CD14-positive monocyte (primary cell): ENCODE data around the gene THSD7B. TPM values are rescaled to one million over a fixed set of nuclear protein-coding genes. Genes with fewer than 3 reads are reported as not detected.

ENCODE experiments used
- DNase-seq, 3 donors: peaks; one replicate each; pipeline ENCODE4 v3.0.0-alpha.2; 2011 to 2022
- H2AFZ ChIP-seq: 2 replicates; pipeline ENCODE4 v1.6.0; 2012; ENCODE audit warnings: mild to moderate bottlenecking, low read depth, low read length, inconsistent platforms; ENCODE audit not compliant: insufficient read depth, poor library complexity, severe bottlenecking
- H3K27ac ChIP-seq, 2 donors: 1 replicate in 1 of 2; 2 replicates in 1 of 2; pipeline ENCODE4 v1.5.1; 2012 to 2013; ENCODE audit warnings: low read length in 2 of 2, control low read depth in 1 of 2, inconsistent platforms in 1 of 2, low read depth in 1 of 2, mild to moderate bottlenecking in 1 of 2
- H3K27me3 ChIP-seq, 2 donors: one replicate each; pipeline versions ENCODE4 v1.6.0 to v1.6.1; 2011 to 2013; ENCODE audit warnings: low read length in 2 of 2; ENCODE audit not compliant: control insufficient read depth in 2 of 2, insufficient read depth in 2 of 2
- H3K36me3 ChIP-seq, 2 donors: replicated peaks in 1 of 2; 1 replicate in 1 of 2; 2 replicates in 1 of 2; pipeline versions ENCODE4 v1.5.1 to v1.6.1; 2012 to 2013; ENCODE audit warnings: low read length in 2 of 2, control low read depth in 1 of 2, inconsistent platforms in 1 of 2, mild to moderate bottlenecking in 1 of 2; ENCODE audit not compliant: insufficient read depth in 2 of 2, control insufficient read depth in 1 of 2
- H3K4me1 ChIP-seq, 2 donors: 1 replicate in 1 of 2; 2 replicates in 1 of 2; pipeline versions ENCODE4 v1.5.1 to v1.6.1; 2012 to 2013; ENCODE audit warnings: low read length in 2 of 2, control low read depth in 1 of 2, inconsistent platforms in 1 of 2, mild to moderate bottlenecking in 1 of 2, moderate library complexity in 1 of 2; ENCODE audit not compliant: insufficient read depth in 2 of 2, control insufficient read depth in 1 of 2
- H3K4me2 ChIP-seq: replicated peaks from 2 replicates; pipeline ENCODE3; 2012; ENCODE audit warnings: low read length, moderate library complexity, mild to moderate bottlenecking; ENCODE audit not compliant: poor library complexity, severe bottlenecking; ENCODE audit errors: extremely low read depth
- H3K4me3 ChIP-seq, 3 experiments: fragments of 200-600 bp in 1 of 3; sonication (generic) in 1 of 3; replicated peaks in 1 of 3; 1 replicate in 2 of 3; 2 replicates in 1 of 3; pipeline ENCODE4 v1.5.1; 2011 to 2013; ENCODE audit warnings: low read length in 3 of 3, mild to moderate bottlenecking in 3 of 3, control low read depth in 2 of 3, low read depth in 2 of 3, inconsistent platforms in 1 of 3, moderate library complexity in 1 of 3
- H3K79me2 ChIP-seq: 2 replicates; pipeline ENCODE4 v1.6.0; 2012; ENCODE audit warnings: mild to moderate bottlenecking, control low read depth, inconsistent platforms, low read length, moderate library complexity; ENCODE audit not compliant: insufficient read depth
- H3K9ac ChIP-seq: 2 replicates; pipeline ENCODE4 v1.6.0; 2017; ENCODE audit warnings: low read length, mild to moderate bottlenecking; ENCODE audit not compliant: insufficient read depth, poor library complexity, severe bottlenecking
- H3K9me3 ChIP-seq, 2 donors: replicated peaks in 1 of 2; 1 replicate in 1 of 2; 2 replicates in 1 of 2; pipeline versions ENCODE4 v1.5.1 to v1.6.1; 2012 to 2013; ENCODE audit warnings: low read length in 2 of 2, control low read depth in 1 of 2; ENCODE audit not compliant: control insufficient read depth in 1 of 2, insufficient read depth in 1 of 2
- H4K20me1 ChIP-seq: 2 replicates; pipeline ENCODE4 v1.6.0; 2012; ENCODE audit warnings: mild to moderate bottlenecking, low read length, control low read depth, moderate library complexity; ENCODE audit not compliant: insufficient read depth
- H3K27ac Mint-ChIP-seq, 7 donors: one replicate each; pipeline ENCODE4 v1.8.0; 2020; ENCODE audit warnings: mild to moderate bottlenecking in 7 of 7, mixed read lengths in 7 of 7, moderate library complexity in 6 of 7, inconsistent platforms in 2 of 7
- H3K27me3 Mint-ChIP-seq, 3 donors: one replicate each; pipeline ENCODE4 v1.8.0; 2021 to 2022; ENCODE audit warnings: low read depth in 3 of 3, mild to moderate bottlenecking in 3 of 3, mixed read lengths in 3 of 3, moderate library complexity in 3 of 3, inconsistent platforms in 1 of 3
- H3K36me3 Mint-ChIP-seq, 2 donors: one replicate each; pipeline ENCODE4 v1.8.0; 2020; ENCODE audit warnings: mixed read lengths in 2 of 2, inconsistent platforms in 1 of 2, mild to moderate bottlenecking in 1 of 2
- H3K4me1 Mint-ChIP-seq: one replicate; pipeline ENCODE4 v1.8.0; 2020; ENCODE audit warnings: mild to moderate bottlenecking, mixed read lengths
- H3K4me3 Mint-ChIP-seq, 2 donors: one replicate each; pipeline ENCODE4 v1.8.0; 2020; ENCODE audit warnings: mild to moderate bottlenecking in 2 of 2, mixed read lengths in 2 of 2, moderate library complexity in 1 of 2
- H3K9me3 Mint-ChIP-seq, 7 donors: one replicate each; pipeline ENCODE4 v1.8.0; 2020 to 2022; ENCODE audit warnings: mixed read lengths in 7 of 7, mild to moderate bottlenecking in 6 of 7, moderate library complexity in 6 of 7, inconsistent platforms in 2 of 7
- WGBS: methylation state at CpG from one replicate; pipeline ENCODE4 v1.1.5; 2013; ENCODE audit warnings: missing lambda C conversion rate; ENCODE audit not compliant: insufficient coverage; 5-methylcytosine and 5-hydroxymethylcytosine counted together
- intact Hi-C, 2 donors: fragments of 100-400 bp; cut with micrococcal nuclease; formaldehyde crosslinking; loops; one replicate each; pipeline versions ENCODE4 v1.15.0 to v1.15.1; 2023
- polyA plus RNA-seq, 3 donors: library from polyadenylated mRNA; depleted of rRNA in 1 of 3; unstranded in 2 of 3; stranded (reverse) in 1 of 3; fragments of 300-500 nt in 2 of 3; fragments of >200 nt in 1 of 3; fragmentation: Illumina TruSeq in 2 of 3; gene quantifications; 1 replicate in 2 of 3; 2 replicates in 1 of 3; pipeline ENCODE4 v1.2.3, GENCODE V29; 2012 to 2021
- TF ChIP-seq, protein P1 (sequence below): fragments of 200-600 bp; IDR thresholded peaks from one replicate; pipeline ENCODE4 v1.8.0; 2022; ENCODE audit warnings: antibody characterized with exemption, mild to moderate bottlenecking

THSD7B gene
- polyA plus RNA-seq, 3 donors: not detected

DNA sequence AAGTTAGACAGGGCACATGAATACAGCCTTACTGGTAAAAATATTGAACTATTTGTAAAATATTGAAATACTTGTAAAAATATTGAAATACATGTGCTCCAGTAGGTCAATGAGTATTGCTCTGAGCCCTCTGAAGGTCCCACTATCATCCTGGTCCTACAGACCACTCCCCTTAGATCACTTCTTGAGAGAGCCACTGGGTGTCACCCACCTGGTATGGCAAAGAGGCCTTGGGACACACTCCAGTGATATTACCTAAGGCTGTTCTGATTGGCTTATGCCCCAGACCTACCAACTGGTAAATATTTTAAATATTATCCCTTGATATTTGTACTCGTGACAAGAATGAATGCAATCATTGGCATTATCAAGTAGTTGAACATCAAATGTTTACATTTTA lies 5.0 kb downstream of the THSD7B start:
- Mint-ChIP-seq H3K27me3 (peaks cover 20 to 30% (median 29%) of the 10 kb centered on the region in 3 donors), H3K27ac (no peak overlapping the region), H3K4me1 (no peaks in the 10 kb centered on the region), H3K4me3 (no peak overlapping the region), H3K36me3 (peaks cover 0 to 2% of the 10 kb centered on the region in 2 donors), H3K9me3 (peaks cover 0 to 9% (median 3%) of the 10 kb centered on the region in 7 donors)
- no peak overlapping the region for H3K4me3 ChIP-seq
- no peaks in the 10 kb centered on the region for H4K20me1 ChIP-seq
- no CpG with 5 or more reads among the region's 1 CpG for WGBS
- peaks cover 20 to 30% of the 10 kb centered on the region in 2 donors for H3K27me3 ChIP-seq
- H3K27ac ChIP-seq: no peak overlapping the region
- TF ChIP-seq, protein P1, sequence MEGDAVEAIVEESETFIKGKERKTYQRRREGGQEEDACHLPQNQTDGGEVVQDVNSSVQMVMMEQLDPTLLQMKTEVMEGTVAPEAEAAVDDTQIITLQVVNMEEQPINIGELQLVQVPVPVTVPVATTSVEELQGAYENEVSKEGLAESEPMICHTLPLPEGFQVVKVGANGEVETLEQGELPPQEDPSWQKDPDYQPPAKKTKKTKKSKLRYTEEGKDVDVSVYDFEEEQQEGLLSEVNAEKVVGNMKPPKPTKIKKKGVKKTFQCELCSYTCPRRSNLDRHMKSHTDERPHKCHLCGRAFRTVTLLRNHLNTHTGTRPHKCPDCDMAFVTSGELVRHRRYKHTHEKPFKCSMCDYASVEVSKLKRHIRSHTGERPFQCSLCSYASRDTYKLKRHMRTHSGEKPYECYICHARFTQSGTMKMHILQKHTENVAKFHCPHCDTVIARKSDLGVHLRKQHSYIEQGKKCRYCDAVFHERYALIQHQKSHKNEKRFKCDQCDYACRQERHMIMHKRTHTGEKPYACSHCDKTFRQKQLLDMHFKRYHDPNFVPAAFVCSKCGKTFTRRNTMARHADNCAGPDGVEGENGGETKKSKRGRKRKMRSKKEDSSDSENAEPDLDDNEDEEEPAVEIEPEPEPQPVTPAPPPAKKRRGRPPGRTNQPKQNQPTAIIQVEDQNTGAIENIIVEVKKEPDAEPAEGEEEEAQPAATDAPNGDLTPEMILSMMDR: no peak
- H3K9ac ChIP-seq: no peak overlapping the region
- intact Hi-C loops: no loop called here
- no peak overlapping the region for H3K4me2 ChIP-seq
- H2AFZ ChIP-seq: no peak overlapping the region
- no peaks in the 10 kb centered on the region for H3K4me1 ChIP-seq
- H3K79me2 ChIP-seq: no peaks in the 10 kb centered on the region
- DNase-seq: no peak
- H3K9me3 ChIP-seq: peaks cover 0 to 12% of the 10 kb centered on the region in 2 donors
- no peaks in the 10 kb centered on the region for H3K36me3 ChIP-seq

DNA sequence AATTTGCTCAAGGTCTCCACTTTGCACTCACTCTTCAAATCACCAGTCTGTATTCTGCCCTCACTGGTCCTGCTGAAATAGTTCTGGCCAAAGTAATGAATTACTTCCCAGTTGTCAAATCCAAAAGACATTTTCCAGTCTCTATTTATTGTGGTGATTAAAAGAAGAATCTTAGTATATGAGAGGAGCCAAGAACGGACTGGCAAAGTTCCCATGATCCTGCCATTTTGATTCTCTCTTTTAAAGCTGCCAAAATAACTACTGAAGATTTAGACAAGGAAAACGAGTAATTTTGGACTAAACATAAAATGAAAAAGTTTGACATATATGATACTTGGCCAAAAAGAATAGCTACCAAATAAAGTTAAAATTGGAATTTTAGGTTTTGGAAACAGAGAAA lies 12.0 kb downstream of the THSD7B start:
- no peak overlapping the region for H2AFZ ChIP-seq
- Mint-ChIP-seq H3K9me3 (no peaks in the 10 kb centered on the region), H3K4me3 (no peak overlapping the region), H3K27ac (no peak overlapping the region), H3K36me3 (no peaks in the 10 kb centered on the region), H3K4me1 (no peaks in the 10 kb centered on the region), H3K27me3 (peaks cover 0 to 2% (median 1%) of the 10 kb centered on the region in 3 donors)
- no peak overlapping the region for H3K4me3 ChIP-seq
- no peaks in the 10 kb centered on the region for H4K20me1 ChIP-seq
- TF ChIP-seq, protein P1: no peak
- intact Hi-C loops: no loop called here
- no peaks in the 10 kb centered on the region for H3K36me3 ChIP-seq
- no peaks in the 10 kb centered on the region for H3K9me3 ChIP-seq
- no peak overlapping the region for H3K9ac ChIP-seq
- no peaks in the 10 kb centered on the region for H3K27me3 ChIP-seq
- no peaks in the 10 kb centered on the region for H3K79me2 ChIP-seq
- no peak for DNase-seq
- H3K27ac ChIP-seq: no peak overlapping the region
- H3K4me2 ChIP-seq: no peak overlapping the region
- no peaks in the 10 kb centered on the region for H3K4me1 ChIP-seq
- no CpG with 5 or more reads among the region's 2 CpGs for WGBS
